ENCODE data around the gene ZDHHC8.

DNA sequence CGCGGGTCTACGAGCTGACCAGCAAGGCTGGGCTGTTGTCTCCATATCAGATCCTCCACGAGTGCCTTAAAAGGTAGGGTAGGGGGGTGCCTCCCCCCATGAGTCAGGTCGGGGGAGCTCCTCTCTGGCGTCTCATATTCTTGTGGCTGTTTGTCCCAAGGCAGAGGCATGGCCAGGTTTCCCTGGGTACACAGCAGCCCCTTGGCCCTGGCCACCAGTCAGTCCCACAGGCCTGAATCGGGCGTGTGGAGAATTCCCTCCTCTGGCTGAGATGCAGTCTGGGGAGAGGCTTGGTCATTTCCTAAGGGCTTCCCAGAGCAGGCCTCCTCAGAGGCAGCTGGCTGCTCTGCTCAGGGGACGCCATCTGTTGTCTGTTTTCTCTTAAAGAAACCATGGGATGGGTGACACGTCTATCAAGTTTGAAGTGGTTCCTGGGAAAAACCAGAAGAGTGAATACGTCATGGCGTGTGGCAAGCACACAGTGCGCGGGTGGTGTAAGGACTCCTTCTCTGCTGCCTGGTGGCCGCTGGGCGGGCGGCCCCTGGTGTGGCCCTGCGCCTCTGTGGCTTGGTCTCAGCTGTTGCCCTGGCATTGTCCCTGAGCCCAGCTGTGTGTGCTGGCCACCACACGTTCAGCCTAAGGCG, 25.3 kb upstream of the ZDHHC8 start:
- no peak for TF ChIP-seq EZH2 (IDR thresholded peaks at IDR 0.05; ENCODE audit: low read length)
- TF ChIP-seq, protein P1, sequence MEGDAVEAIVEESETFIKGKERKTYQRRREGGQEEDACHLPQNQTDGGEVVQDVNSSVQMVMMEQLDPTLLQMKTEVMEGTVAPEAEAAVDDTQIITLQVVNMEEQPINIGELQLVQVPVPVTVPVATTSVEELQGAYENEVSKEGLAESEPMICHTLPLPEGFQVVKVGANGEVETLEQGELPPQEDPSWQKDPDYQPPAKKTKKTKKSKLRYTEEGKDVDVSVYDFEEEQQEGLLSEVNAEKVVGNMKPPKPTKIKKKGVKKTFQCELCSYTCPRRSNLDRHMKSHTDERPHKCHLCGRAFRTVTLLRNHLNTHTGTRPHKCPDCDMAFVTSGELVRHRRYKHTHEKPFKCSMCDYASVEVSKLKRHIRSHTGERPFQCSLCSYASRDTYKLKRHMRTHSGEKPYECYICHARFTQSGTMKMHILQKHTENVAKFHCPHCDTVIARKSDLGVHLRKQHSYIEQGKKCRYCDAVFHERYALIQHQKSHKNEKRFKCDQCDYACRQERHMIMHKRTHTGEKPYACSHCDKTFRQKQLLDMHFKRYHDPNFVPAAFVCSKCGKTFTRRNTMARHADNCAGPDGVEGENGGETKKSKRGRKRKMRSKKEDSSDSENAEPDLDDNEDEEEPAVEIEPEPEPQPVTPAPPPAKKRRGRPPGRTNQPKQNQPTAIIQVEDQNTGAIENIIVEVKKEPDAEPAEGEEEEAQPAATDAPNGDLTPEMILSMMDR (optimal IDR thresholded peaks at IDR 0.05 in 1 of 3, IDR thresholded peaks at IDR 0.05 in 1 of 3, conservative IDR thresholded peaks at IDR 0.05 in 1 of 3; ENCODE audit: extremely low read depth in 1 of 3, insufficient read depth in 2 of 3, low read length in 3 of 3): no peak
